Neural cell (in vitro differentiated cells): ENCODE results near the gene TNMD. TPM values are rescaled to one million over a fixed set of nuclear protein-coding genes. Genes with fewer than 3 reads are reported as not detected.

ENCODE experiments used
- H2AFZ ChIP-seq: fragments of 200-600, 300-800 bp; sonication (generic), shearing (Covaris generic); 2 replicates; pipeline ENCODE4 v1.6.0; 2014; ENCODE audit warnings: low read depth, mild to moderate bottlenecking, antibody characterized with exemption, low read length, moderate library complexity
- H3F3A ChIP-seq: fragments of 200-600 bp; shearing (Covaris generic); 2 replicates; pipeline ENCODE4 v1.6.1; 2016; ENCODE audit warnings: mild to moderate bottlenecking, moderate library complexity, mixed read lengths, antibody characterized with exemption, low read length; ENCODE audit not compliant: insufficient read depth, poor library complexity, severe bottlenecking
- H3K27ac ChIP-seq: fragments of 200-600, 300-800 bp; sonication (generic), shearing (Covaris generic); 2 replicates; pipeline ENCODE4 v1.5.1; 2014; ENCODE audit warnings: mild to moderate bottlenecking, low read length, moderate library complexity
- H3K27me3 ChIP-seq: fragments of 300-800, 200-600 bp; sonication (generic), shearing (Covaris generic); 2 replicates; pipeline ENCODE4 v1.6.0; 2014; ENCODE audit warnings: mild to moderate bottlenecking, low read depth, low read length, moderate library complexity; ENCODE audit not compliant: insufficient read depth
- H3K36me3 ChIP-seq: fragments of 300-800, 200-600 bp; sonication (generic), shearing (Covaris generic); 2 replicates; pipeline ENCODE4 v1.5.1; 2014; ENCODE audit warnings: mild to moderate bottlenecking, antibody characterized with exemption, low read length, moderate library complexity; ENCODE audit not compliant: insufficient read depth
- H3K4me2 ChIP-seq: fragments of 300-800, 200-600 bp; sonication (generic), shearing (Covaris generic); 2 replicates; pipeline ENCODE4 v1.6.0; 2014; ENCODE audit warnings: mild to moderate bottlenecking, low read length
- H3K4me3 ChIP-seq: fragments of 300-800, 200-600 bp; sonication (generic), shearing (Covaris generic); 2 replicates; pipeline ENCODE4 v1.5.1; 2014; ENCODE audit warnings: mild to moderate bottlenecking, low read length, moderate library complexity
- H3K79me2 ChIP-seq: fragments of 200-600 bp; shearing (Covaris generic); replicated peaks from 2 replicates; pipeline ENCODE4 v1.6.0; 2014; ENCODE audit warnings: mild to moderate bottlenecking, low read length, moderate library complexity; ENCODE audit not compliant: insufficient read depth
- H3K9ac ChIP-seq: fragments of 300-800, 200-600 bp; sonication (generic), shearing (Covaris generic); 2 replicates; pipeline ENCODE4 v1.6.1; 2016; ENCODE audit warnings: mild to moderate bottlenecking, low read length, mixed read lengths
- H3K9me2 ChIP-seq: fragments of 200-600 bp; shearing (Covaris generic); 2 replicates; pipeline ENCODE4 v1.6.1; 2016; ENCODE audit warnings: mild to moderate bottlenecking, low read length, mixed read lengths; ENCODE audit not compliant: insufficient read depth
- H3K9me3 ChIP-seq: fragments of 200-600, 300-800 bp; sonication (generic), shearing (Covaris generic); 2 replicates; pipeline ENCODE4 v1.6.1; 2016; ENCODE audit warnings: mild to moderate bottlenecking, mixed run types, low read length, moderate library complexity, mixed read lengths
- H4K20me1 ChIP-seq: fragments of 200-600 bp; shearing (Covaris generic); 2 replicates; pipeline ENCODE4 v1.6.1; 2016; ENCODE audit warnings: mild to moderate bottlenecking, mixed run types; ENCODE audit not compliant: insufficient read depth
- CTCF ChIP-seq: fragments of 450-650 bp; IDR thresholded peaks from 2 replicates; pipeline ENCODE4 v1.5.1; 2014; ENCODE audit warnings: antibody characterized with exemption, mild to moderate bottlenecking, moderate library complexity; ENCODE audit not compliant: poor library complexity, severe bottlenecking
- EP300 ChIP-seq: fragments of 450-650 bp; conservative IDR thresholded peaks from 2 replicates; pipeline ENCODE4 v1.6.1; 2014; ENCODE audit warnings: antibody characterized with exemption, mild to moderate bottlenecking, moderate library complexity; ENCODE audit not compliant: poor library complexity, severe bottlenecking
- EZH2 ChIP-seq: fragments of 200-600, 300-800 bp; shearing (Covaris generic), sonication (generic); IDR thresholded peaks from 2 replicates; pipeline ENCODE4 v1.6.1; 2014; ENCODE audit warnings: antibody characterized with exemption, low read length, borderline replicate concordance, mild to moderate bottlenecking; ENCODE audit not compliant: insufficient read depth, poor library complexity, severe bottlenecking
- MXI1 ChIP-seq: fragments of 450-650 bp; conservative IDR thresholded peaks from 2 replicates; pipeline ENCODE4 v1.6.1; 2014; ENCODE audit warnings: antibody characterized with exemption, mild to moderate bottlenecking; ENCODE audit not compliant: poor library complexity, severe bottlenecking
- POLR2AphosphoS5 ChIP-seq: IDR thresholded peaks from 2 replicates; pipeline ENCODE4 v1.6.1; 2012
- RAD21 ChIP-seq: fragments of 450-650 bp; conservative IDR thresholded peaks from 2 replicates; pipeline ENCODE4 v1.6.1; 2014; ENCODE audit warnings: antibody characterized with exemption, mild to moderate bottlenecking, moderate library complexity
- REST ChIP-seq: IDR thresholded peaks from 2 replicates; pipeline ENCODE4 v1.6.1; 2012; ENCODE audit warnings: borderline replicate concordance
- SMC3 ChIP-seq: fragments of 450-650 bp; conservative IDR thresholded peaks from 2 replicates; pipeline ENCODE4 v1.6.1; 2014; ENCODE audit warnings: antibody characterized with exemption, mild to moderate bottlenecking, moderate library complexity; ENCODE audit not compliant: poor library complexity
- TAF1 ChIP-seq: IDR thresholded peaks from 2 replicates; pipeline ENCODE4 v1.6.1; 2012; ENCODE audit warnings: low read depth
- polyA plus RNA-seq: library from polyadenylated mRNA; depleted of rRNA; stranded (reverse); fragments of >200 nt; gene quantifications from 2 replicates; pipeline ENCODE4 v1.2.3, GENCODE V29; 2014

TNMD gene
- polyA plus RNA-seq, 1 donor from 2014 or later: 0.24 TPM

GRCh38 chrX:100648458-100649417, 64.0 kb downstream of the TNMD start:
- H4K20me1 ChIP-seq: no peaks in the 10 kb centered on the region

More at GRCh38 chrX:100648458-100649417, 64.0 kb downstream of the TNMD start:
- no peak overlapping the region for H3K4me2 ChIP-seq
- H3K9me2 ChIP-seq: no peaks in the 10 kb centered on the region
- no peak overlapping the region for H3K27ac ChIP-seq
- H3K36me3 ChIP-seq: no peaks in the 10 kb centered on the region
- no peak overlapping the region for H3K9ac ChIP-seq
- H3F3A ChIP-seq: no peaks in the 10 kb centered on the region
- no peaks in the 10 kb centered on the region for H3K79me2 ChIP-seq
- H2AFZ ChIP-seq: no peak overlapping the region
- TF ChIP-seq SMC3: no peak
- no peak for TF ChIP-seq EZH2
- TF ChIP-seq RAD21: no peak
- no peak for TF ChIP-seq REST
- TF ChIP-seq TAF1: no peak
- no peak for TF ChIP-seq MXI1
- no peak for TF ChIP-seq POLR2AphosphoS5
- TF ChIP-seq CTCF: no peak
- no peak for TF ChIP-seq EP300
- H3K9me3 ChIP-seq: no peaks in the 10 kb centered on the region
- no peak overlapping the region for H3K4me3 ChIP-seq
- H3K27me3 ChIP-seq: no peaks in the 10 kb centered on the region

Other genes with a start within 250 kb of the TNMD start
- 8.2 and 8.4 TPM in 2 replicates for gene PCDH19, start 174.7 kb upstream of the TNMD start, polyA plus RNA-seq
- 45.8 and 63.3 TPM in 2 replicates for gene TSPAN6, start 51.9 kb downstream of the TNMD start, polyA plus RNA-seq
- gene SRPX2, start 59.3 kb downstream of the TNMD start, polyA plus RNA-seq: 0.59 TPM in 1 of 2 replicates, not detected in the other
- gene SYTL4, start 147.2 kb downstream of the TNMD start, polyA plus RNA-seq: 0.11 TPM in 1 of 2 replicates, not detected in the other
- 19.2 and 21.6 TPM in 2 replicates for gene CSTF2, start 235.5 kb downstream of the TNMD start, polyA plus RNA-seq